ENCODE results near the gene SUN2. TPM values are rescaled to one million over a fixed set of nuclear protein-coding genes. Genes with fewer than 3 reads are reported as not detected.

Gene SUN2
- total RNA-seq, 4 donors from 2014 or later: 417 to 598 (median 449) TPM

DNA sequence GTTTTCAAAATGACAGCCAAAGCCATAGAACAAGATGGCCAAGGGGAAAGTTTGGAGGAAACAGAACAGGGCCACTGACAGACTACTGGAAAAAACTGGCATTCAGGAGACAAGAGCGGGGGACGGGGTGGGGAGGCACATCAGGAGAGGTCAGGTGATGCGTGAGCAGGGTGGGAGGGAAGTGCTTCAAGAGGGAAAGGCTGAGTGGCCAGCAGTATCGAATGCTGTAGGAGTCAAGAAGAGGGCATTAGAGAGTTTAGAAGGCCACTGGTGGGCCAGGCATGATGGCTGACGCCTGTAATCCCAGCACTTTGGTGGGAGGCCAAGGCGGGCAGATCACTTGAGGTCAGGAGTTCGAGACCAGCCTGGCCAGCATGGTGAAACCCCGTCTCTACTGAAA, 41.9 kb downstream of the SUN2 start:
- intact Hi-C loops (cut with DNase I): no loop called here
- Histone ChIP-seq H3K36me3 (peaks cover 15 to 64% (median 46%) of the 10 kb centered on the region in 4 donors), H3K27me3 (no peaks in the 10 kb centered on the region), H3K27ac (replicated peaks in 1 of 4) (no peak overlapping the region), H3K9me3 (no peaks in the 10 kb centered on the region), H3K4me1 (peaks cover 40 to 72% (median 49%) of the 10 kb centered on the region in 4 donors), H3K4me3 (no peak overlapping the region)
- 91% methylated on average over 8 of the region's 8 CpGs for WGBS
- TF ChIP-seq EP300 (IDR thresholded peaks at IDR 0.05) (no peak), POLR2A (IDR thresholded peaks at IDR 0.05; ENCODE audit: low read depth) (no peak)
- no peak for DNase-seq (ENCODE audit: extremely low spot score)

DNA sequence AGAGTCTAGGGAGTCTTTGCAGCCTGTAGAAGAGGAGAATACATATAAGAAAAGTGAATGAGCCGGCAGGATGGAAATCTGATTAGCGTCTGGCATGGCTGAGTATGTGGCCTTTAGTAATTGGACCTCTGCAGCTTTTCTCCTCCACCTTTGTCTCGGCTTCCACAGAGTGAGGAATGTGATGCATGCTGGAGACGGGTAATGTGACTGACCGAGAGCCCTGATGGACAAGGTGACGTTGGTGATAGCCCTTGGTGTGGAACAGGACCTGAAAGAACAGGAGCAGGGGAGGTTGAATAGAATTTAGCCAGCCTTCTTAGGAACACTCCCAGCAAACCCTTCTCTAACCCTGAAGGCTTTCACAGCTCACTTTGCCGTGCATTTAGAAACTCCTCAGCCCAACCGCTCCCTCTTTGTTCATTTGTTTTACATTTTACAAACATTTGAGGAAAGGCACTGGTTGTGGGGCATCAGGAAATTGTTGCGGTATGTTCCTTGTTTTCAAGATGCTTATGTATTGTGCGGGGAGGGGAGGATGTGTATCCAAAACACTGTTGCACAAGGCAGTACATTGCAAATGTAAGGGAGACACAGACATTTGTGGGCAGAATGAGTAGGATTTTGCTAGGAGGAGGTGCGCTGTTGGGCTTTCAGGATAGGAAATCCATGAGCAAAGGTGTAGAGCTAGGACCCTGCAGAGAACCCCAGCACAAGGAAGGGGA, 43.2 kb downstream of the SUN2 start:
- peaks cover 15 to 57% (median 41%) of the 10 kb centered on the region in 4 donors for H3K36me3 ChIP-seq
- no peak overlapping the region for H3K27ac ChIP-seq (replicated peaks in 1 of 4)
- intact Hi-C loops (cut with DNase I): no loop called here
- TF ChIP-seq EP300 (IDR thresholded peaks at IDR 0.05) (no peak), POLR2A (IDR thresholded peaks at IDR 0.05; ENCODE audit: low read depth) (no peak), POLR2AphosphoS5 (IDR thresholded peaks at IDR 0.05) (no peak)
- TF ChIP-seq, protein P1, sequence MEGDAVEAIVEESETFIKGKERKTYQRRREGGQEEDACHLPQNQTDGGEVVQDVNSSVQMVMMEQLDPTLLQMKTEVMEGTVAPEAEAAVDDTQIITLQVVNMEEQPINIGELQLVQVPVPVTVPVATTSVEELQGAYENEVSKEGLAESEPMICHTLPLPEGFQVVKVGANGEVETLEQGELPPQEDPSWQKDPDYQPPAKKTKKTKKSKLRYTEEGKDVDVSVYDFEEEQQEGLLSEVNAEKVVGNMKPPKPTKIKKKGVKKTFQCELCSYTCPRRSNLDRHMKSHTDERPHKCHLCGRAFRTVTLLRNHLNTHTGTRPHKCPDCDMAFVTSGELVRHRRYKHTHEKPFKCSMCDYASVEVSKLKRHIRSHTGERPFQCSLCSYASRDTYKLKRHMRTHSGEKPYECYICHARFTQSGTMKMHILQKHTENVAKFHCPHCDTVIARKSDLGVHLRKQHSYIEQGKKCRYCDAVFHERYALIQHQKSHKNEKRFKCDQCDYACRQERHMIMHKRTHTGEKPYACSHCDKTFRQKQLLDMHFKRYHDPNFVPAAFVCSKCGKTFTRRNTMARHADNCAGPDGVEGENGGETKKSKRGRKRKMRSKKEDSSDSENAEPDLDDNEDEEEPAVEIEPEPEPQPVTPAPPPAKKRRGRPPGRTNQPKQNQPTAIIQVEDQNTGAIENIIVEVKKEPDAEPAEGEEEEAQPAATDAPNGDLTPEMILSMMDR (IDR thresholded peaks at IDR 0.05): no peak
- no peaks in the 10 kb centered on the region for H3K27me3 ChIP-seq
- no peak overlapping the region for H3K4me3 ChIP-seq
- DNase-seq (ENCODE audit: extremely low spot score): no peak
- H3K9me3 ChIP-seq: no peaks in the 10 kb centered on the region
- H3K4me1 ChIP-seq: peaks cover 37 to 72% (median 49%) of the 10 kb centered on the region in 4 donors
- 81% methylated on average over 11 of the region's 11 CpGs for WGBS

DNA sequence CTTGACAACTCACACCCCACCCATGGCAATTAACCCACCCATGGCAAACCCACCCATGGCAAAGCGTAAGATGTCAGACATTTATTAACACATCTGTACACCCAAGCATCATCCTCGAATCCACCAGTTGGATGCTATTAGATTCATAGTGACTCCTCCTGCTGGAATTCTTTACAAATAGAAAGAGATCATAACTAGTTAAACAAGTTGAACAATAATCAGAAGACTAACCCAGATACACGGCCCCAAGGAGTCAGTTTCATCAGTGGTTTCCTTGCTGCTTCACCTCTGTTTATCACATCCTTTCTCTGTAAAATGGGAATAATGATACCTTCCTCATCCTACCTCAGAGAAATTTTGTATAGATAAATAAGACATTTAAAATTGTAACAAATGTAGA, 44.9 kb downstream of the SUN2 start:
- H3K36me3 ChIP-seq: peaks cover 0 to 39% (median 23%) of the 10 kb centered on the region in 4 donors
- H3K9me3 ChIP-seq: no peaks in the 10 kb centered on the region
- WGBS: 82% methylated on average over 3 of the region's 3 CpGs
- H3K27ac ChIP-seq (replicated peaks in 1 of 4): no peak overlapping the region
- no peak for DNase-seq (ENCODE audit: extremely low spot score)
- TF ChIP-seq POLR2A (IDR thresholded peaks at IDR 0.05; ENCODE audit: low read depth): no peak
- TF ChIP-seq, protein P1 (IDR thresholded peaks at IDR 0.05): no peak
- TF ChIP-seq POLR2AphosphoS5 (IDR thresholded peaks at IDR 0.05): no peak
- no peak for TF ChIP-seq EP300 (IDR thresholded peaks at IDR 0.05)
- H3K27me3 ChIP-seq: no peaks in the 10 kb centered on the region
- intact Hi-C loops (cut with DNase I): no loop called here
- no peak overlapping the region for H3K4me3 ChIP-seq
- peaks cover 46 to 77% (median 58%) of the 10 kb centered on the region in 4 donors for H3K4me1 ChIP-seq

DNA sequence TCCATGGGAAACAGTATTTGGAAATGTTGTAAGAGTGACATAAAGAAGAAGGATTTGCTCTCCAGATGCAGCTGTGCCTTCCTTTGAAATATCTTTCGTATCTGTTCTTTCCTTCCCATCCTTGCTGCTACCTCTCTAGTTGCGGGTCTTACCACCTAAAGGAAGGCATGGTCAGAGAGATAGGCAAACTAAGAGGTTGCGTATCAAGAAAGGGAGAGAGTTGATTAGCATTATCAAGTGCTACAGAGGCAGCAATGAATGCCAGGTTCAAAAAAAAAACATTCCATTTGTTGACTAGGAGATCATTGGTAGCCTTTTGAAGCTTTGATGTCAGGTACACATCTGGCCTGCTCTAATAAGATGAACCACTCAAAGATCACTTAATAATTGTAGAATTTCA, 45.4 kb downstream of the SUN2 start:
- peaks cover 0 to 34% (median 18%) of the 10 kb centered on the region in 4 donors for H3K36me3 ChIP-seq
- no peak overlapping the region for H3K4me3 ChIP-seq
- no peak overlapping the region for H3K27ac ChIP-seq (replicated peaks in 1 of 4)
- TF ChIP-seq POLR2AphosphoS5 (IDR thresholded peaks at IDR 0.05) (no peak), EP300 (IDR thresholded peaks at IDR 0.05) (no peak), POLR2A (IDR thresholded peaks at IDR 0.05; ENCODE audit: low read depth) (no peak)
- TF ChIP-seq, protein P1 (IDR thresholded peaks at IDR 0.05): no peak
- no peak for DNase-seq (ENCODE audit: extremely low spot score)
- H3K27me3 ChIP-seq: no peaks in the 10 kb centered on the region
- H3K9me3 ChIP-seq: no peaks in the 10 kb centered on the region
- peaks cover 46 to 74% (median 56%) of the 10 kb centered on the region in 4 donors for H3K4me1 ChIP-seq
- 93% methylated on average over 3 of the region's 3 CpGs for WGBS
- intact Hi-C loops (cut with DNase I): no loop called here

DNA sequence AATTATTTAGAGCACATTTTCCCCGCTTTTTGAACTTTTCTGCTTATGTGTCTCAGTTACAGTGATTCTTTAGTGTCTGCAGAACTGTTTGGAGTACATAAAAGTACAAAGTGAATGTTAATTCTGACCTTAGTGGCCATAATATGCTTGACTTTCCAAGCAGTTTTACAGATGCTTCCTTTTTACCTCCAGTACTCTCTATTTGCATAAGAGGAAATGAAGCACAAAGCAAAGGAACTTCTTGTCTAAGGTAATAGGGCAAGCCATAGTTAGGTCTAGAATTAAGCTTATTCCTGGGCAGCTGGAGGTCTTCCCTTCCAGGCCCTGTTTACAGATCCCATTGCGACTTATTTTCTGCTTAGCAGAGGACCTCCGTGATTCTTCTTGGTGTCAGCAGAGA, 46.5 kb downstream of the SUN2 start:
- DNase-seq (ENCODE audit: extremely low spot score): no peak
- 75% methylated on average over 3 of the region's 3 CpGs for WGBS
- no peak for TF ChIP-seq EP300 (IDR thresholded peaks at IDR 0.05)
- TF ChIP-seq POLR2A (IDR thresholded peaks at IDR 0.05; ENCODE audit: low read depth): no peak
- TF ChIP-seq, protein P1 (IDR thresholded peaks at IDR 0.05): no peak
- TF ChIP-seq POLR2AphosphoS5 (IDR thresholded peaks at IDR 0.05): no peak
- Histone ChIP-seq H3K27me3 (no peaks in the 10 kb centered on the region), H3K36me3 (peaks cover 0 to 28% (median 14%) of the 10 kb centered on the region in 4 donors), H3K4me1 (peaks cover 44 to 73% (median 57%) of the 10 kb centered on the region in 4 donors), H3K9me3 (no peaks in the 10 kb centered on the region), H3K27ac (replicated peaks in 1 of 4) (no peak overlapping the region), H3K4me3 (no peak overlapping the region)
- intact Hi-C loops (cut with DNase I): no loop called here
